ENCODE measurements around the gene CCNL2. TPM values are rescaled to one million over a fixed set of nuclear protein-coding genes. Genes with fewer than 3 reads are reported as not detected.

The CCNL2 gene
- total and polyA plus RNA-seq, 12 donors: 38.5 to 243 (median 48.0) TPM

DNA sequence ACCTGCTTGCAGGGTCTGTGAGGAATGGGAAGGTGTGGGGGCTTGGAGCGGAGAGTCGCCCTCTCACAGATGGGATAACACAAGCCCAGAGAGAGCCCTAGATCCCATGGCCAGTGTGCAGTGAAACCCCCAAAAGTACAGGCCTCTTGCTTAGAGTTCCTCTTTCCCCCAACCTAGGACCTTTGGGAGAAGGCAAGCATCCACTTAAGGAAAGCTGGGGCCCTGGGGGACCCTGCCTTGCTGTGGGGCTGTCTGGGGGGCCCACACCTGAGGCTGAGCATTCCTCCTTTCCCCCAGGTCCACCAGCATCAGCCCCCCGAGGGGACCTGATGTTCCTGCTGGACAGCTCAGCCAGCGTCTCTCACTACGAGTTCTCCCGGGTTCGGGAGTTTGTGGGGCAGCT lies 37.5 kb upstream of the CCNL2 start:
- intact Hi-C loops (cut with DNase I): loop anchor here in 2 of 10 donors (5.0 to 10.0 kb wide), 2 partner anchors 34 to 68 kb away; no protein-coding TSS in a partner anchor
- ATAC-seq: no peak
- no peak for DNase-seq
- peaks cover 0 to 9% (median 0%) of the 10 kb centered on the region in 9 donors for H3K36me3 ChIP-seq
- no peaks in the 10 kb centered on the region for H3K9me3 ChIP-seq
- TF ChIP-seq, protein P1, sequence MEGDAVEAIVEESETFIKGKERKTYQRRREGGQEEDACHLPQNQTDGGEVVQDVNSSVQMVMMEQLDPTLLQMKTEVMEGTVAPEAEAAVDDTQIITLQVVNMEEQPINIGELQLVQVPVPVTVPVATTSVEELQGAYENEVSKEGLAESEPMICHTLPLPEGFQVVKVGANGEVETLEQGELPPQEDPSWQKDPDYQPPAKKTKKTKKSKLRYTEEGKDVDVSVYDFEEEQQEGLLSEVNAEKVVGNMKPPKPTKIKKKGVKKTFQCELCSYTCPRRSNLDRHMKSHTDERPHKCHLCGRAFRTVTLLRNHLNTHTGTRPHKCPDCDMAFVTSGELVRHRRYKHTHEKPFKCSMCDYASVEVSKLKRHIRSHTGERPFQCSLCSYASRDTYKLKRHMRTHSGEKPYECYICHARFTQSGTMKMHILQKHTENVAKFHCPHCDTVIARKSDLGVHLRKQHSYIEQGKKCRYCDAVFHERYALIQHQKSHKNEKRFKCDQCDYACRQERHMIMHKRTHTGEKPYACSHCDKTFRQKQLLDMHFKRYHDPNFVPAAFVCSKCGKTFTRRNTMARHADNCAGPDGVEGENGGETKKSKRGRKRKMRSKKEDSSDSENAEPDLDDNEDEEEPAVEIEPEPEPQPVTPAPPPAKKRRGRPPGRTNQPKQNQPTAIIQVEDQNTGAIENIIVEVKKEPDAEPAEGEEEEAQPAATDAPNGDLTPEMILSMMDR (IDR thresholded peaks at IDR 0.05): no peak
- peak overlapping the region; percentile 50 to 69 (median 64) for H3K4me3 ChIP-seq
- 78 to 84% methylated on average over 7 of the region's 7 CpGs for WGBS, 2 donors
- peaks cover 38 to 75% (median 60%) of the 10 kb centered on the region in 9 donors for H3K4me1 ChIP-seq
- H3K27ac ChIP-seq: peak overlapping the region in 4 of 10 donors; percentile 35 to 98 (median 93)
- H3K27me3 ChIP-seq: peaks cover 0 to 48% (median 9%) of the 10 kb centered on the region in 7 donors

DNA sequence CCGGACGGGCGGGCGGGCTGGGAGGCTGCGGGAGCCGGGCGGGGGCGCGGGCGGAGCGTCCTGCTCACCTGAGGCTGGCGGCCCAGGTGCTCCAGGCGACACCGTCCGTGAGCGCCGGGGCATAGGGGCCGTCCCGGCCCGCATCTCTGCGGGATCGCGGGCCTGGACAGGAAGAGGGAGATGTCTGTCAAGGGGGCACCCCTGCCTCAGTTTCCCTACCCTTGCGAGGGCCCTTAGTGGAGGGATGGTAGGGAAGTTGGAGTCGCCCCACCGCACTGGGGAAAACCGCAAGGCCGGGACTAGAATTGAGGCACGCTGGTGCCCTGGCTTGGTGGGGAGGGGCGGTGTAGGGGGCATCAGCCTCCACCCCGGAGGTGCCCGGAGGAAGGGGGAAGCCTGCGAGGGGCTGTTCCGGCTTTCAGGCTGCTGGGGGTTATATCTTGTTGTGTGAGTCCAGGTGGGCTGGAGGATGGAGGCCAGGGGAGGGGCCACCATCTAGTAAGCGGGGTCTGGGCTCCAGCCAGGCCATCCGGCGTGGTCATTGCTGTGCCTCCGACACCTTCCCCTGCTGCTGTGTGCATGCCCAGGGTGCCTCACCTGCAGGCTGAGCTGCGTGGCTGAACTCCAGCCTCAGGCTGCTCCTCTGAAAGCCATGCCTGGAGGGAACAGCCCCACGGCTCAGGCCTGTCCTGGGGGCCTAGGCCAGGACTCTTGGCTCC lies 36.9 kb upstream of the CCNL2 start:
- Histone ChIP-seq H3K27me3 (peaks cover 0 to 48% (median 9%) of the 10 kb centered on the region in 7 donors), H3K36me3 (peaks cover 0 to 9% (median 0%) of the 10 kb centered on the region in 9 donors), H3K4me1 (peaks cover 43 to 76% (median 62%) of the 10 kb centered on the region in 9 donors), H3K9me3 (no peaks in the 10 kb centered on the region), H3K4me3 (peak overlapping the region; percentile 50 to 69 (median 64)), H3K27ac (peak overlapping the region; percentile 35 to 98 (median 92))
- ATAC-seq (no peak), DNase-seq (no peak)
- 20 to 26% methylated on average over 30 to 40 of the region's 40 CpGs for WGBS, 2 donors
- TF ChIP-seq, protein P1 (IDR thresholded peaks at IDR 0.05): no peak
- intact Hi-C loops (cut with DNase I): loop anchor here in 3 of 10 donors (2.0 to 10.0 kb wide), 3 partner anchors 29 to 69 kb away; partner anchors contain the start of gene MRPL20 (in 1 of the 3)

DNA sequence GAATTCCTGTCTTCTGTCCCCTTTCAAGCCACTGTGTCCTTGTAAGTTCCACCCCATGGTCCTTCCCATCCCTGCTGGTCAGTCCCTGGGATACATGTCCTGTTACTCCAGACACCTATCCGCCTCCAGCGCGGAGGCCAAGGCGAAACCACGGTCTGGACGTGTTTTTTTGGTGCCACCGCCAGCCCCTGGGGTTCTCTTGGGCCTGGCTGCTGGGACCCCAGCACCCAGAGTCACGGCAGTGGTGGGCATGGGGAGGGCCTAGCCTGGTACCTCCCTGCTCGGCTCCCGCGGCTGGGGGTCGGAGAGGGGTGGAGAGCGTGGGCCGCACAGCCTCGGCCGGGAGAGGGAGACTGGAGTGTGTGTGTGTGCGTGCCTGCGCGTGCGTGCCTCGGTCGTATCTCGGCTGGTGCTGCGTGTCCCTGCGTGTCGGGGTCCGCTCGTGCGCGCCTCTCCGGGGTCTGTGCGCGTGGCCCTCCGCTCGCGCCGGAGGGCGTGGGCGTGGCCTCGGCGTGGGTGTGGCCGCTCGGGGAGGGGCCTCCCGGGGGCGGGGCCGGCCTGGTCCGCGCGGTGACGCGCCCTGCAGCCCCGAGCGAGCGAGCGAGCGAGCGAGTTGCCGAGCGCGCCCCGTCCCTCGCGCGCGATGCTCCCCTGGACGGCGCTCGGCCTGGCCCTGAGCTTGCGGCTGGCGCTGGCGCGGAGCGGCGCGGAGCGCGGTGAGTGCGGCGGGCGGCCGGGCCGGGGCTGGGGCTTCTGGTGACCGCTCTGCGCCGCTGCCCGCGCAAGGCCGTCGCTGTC lies 36.2 kb upstream of the CCNL2 start, which contains the start of gene VWA1:
Gene VWA1 (plus strand): TSS at position 585 of the 798 bp plus-strand sequence. CDS start 59 bp downstream, at position 644.
- peak; percentile 60 to 83 for DNase-seq
- ATAC-seq: peak; percentile 36 to 57 (median 44)
- Histone ChIP-seq H3K27ac (peak within 1 kb of the TSS; percentile 79 to 98 (median 92)), H3K36me3 (peaks cover 0 to 9% (median 0%) of the 10 kb centered on the region in 9 donors), H3K4me3 (peak within 1 kb of the TSS; percentile 50 to 69 (median 64)), H3K9me3 (no peaks in the 10 kb centered on the region), H3K27me3 (peaks cover 0 to 48% (median 9%) of the 10 kb centered on the region in 7 donors), H3K4me1 (peaks cover 47 to 76% (median 64%) of the 10 kb centered on the region in 9 donors)
- WGBS, 2 donors: 6 to 12% methylated on average over 48 to 89 of the region's 89 CpGs
- intact Hi-C loops (cut with DNase I): loop anchor here in 3 of 10 donors (2.0 to 10.0 kb wide), 3 partner anchors 29 to 69 kb away; partner anchors contain the start of gene MRPL20 (in 1 of the 3)
- TF ChIP-seq, protein P1 (IDR thresholded peaks at IDR 0.05): peak in 1 of 9 donors; percentile 6

DNA sequence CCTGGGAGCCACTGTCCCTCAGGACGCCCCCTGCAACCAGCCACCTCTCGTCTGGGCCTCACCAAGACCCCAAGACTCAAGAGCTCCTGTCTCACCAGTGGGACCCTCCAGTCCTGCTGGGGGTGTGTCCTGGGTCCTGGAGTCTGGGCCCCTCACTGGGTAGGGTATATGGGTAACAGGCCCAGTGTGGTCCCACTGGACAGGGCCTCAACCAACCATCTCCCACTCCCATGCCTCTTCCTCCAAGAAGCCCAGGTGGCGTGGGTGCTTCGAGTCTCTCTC lies 35.6 kb upstream of the CCNL2 start:
- H3K27ac ChIP-seq: peak overlapping the region; percentile 79 to 98 (median 92)
- TF ChIP-seq, protein P1 (IDR thresholded peaks at IDR 0.05): no peak
- peaks cover 0 to 9% (median 0%) of the 10 kb centered on the region in 9 donors for H3K36me3 ChIP-seq
- intact Hi-C loops (cut with DNase I): loop anchor here in 3 of 10 donors (2.0 to 10.0 kb wide), 3 partner anchors 28 to 70 kb away; partner anchors contain the start of gene MRPL20 (in 1 of the 3)
- 54 to 78% methylated on average over 4 of the region's 4 CpGs for WGBS, 2 donors
- H3K9me3 ChIP-seq: no peaks in the 10 kb centered on the region
- peaks cover 49 to 81% (median 69%) of the 10 kb centered on the region in 9 donors for H3K4me1 ChIP-seq
- no peak for DNase-seq
- ATAC-seq: no peak
- H3K27me3 ChIP-seq: peaks cover 0 to 48% (median 9%) of the 10 kb centered on the region in 7 donors
- H3K4me3 ChIP-seq: peak overlapping the region in 9 of 10 donors; percentile 59 to 69 (median 64)
